ENCODE data around the gene PARD3.

PARD3 gene

DNA sequence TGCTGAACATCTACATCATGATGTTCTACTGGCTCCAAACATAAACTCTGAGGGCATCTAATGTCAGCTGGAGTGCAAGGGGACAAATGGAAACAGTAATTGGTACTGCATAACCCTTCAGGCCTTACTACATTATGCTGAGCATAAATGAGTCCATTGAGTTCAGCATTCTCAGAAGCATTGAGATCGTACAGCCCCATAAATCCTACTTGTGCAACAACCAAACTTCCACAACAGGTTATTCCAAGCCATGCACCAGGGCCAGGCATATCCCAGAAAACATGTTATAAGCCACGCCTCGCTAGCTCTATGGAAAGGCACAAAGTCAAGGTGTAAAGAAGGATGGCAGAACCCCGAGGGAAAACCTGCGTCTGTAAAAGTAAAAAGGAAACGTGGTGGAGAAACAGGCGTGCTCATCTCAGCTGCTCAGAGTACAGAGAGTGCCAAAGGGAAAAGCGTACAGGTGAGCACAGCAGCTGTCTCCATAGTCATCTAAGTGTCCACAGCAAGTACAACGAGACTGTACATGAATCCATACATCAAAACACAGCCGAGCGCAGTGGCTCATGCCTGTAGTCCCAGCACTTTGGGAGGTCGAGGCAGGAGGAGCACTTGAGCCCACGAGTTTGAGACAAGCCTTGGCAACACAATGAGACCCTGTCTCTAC, 124.6 kb downstream of the PARD3 start:
- no peak for DNase-seq (ENCODE audit: low read depth in 2 of 2)

DNA sequence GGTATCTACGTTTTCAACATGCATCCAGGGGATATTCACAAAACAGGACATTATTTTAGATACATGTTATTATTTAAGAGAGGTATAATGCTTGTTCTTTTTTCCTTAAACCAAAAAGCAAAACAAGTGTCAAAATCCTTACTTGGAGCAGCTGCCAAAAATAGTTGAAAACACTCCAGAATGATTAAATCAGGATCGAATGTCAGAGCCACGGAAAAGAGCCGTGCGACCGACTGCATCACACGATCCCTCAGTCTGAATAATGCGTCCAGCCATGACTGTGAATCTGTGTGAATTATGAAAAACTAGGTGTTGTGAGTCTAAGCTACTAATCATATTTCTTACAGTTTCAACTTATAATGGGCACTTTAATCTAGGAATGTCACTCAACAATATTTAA, 126.0 kb downstream of the PARD3 start:
- no peak for DNase-seq (ENCODE audit: low read depth in 2 of 2)

DNA sequence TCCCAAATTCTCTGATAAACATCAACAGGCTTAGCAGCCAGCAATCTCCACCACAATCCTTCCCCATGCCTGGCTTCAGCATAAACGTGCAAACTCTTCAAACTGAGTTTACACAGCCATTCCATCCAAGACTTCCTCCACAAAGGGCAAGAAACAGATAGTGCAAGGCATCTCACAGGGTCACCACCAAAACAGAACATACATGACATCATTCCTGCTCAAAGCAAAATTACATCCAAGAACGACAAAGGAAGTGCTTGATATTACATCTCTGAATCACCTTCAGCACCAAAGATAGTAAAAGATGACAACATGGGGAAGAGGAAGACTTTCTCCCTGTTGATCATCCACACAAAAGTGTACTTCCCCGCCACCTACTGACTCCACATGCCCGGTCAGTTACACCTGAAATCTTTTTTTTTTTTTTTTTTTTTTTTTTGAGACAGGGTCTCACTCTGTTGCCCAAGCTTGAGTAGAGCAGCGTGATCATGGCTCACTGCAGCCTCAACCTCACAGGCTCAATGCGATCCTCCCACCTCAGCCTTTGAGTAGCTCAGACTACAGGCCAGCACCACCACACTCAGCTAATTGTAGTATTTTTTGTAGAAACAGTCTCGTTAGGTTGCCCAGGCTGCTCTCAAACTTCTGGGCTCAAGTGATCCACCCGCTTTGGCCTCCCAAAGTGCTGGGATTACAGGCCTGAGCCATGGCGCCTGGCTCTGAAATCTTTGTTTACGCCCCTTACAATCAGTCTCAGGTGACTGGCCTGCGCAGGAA, 127.5 kb downstream of the PARD3 start:
- no peak for DNase-seq (ENCODE audit: low read depth in 2 of 2)

DNA sequence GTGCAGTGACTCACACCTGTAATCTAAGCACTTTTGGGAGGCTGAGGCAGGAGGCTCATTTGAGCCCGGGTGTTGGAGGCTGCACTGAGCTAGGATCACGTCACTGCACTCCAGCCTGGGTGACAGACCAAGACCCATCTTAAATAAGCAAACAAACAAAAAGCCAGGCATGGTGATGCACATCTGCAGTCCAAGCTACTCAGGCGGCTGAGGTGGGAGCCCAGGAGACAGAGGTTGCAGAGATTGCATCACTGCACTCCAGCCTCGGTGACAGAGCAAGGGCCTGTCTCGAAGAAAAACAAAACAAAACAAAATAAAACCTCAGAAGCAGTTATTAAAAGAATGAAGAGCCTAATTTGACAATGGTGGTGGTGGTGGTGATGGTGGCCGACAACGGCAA, 132.5 kb downstream of the PARD3 start:
- no peak for DNase-seq (ENCODE audit: low read depth in 2 of 2)

DNA sequence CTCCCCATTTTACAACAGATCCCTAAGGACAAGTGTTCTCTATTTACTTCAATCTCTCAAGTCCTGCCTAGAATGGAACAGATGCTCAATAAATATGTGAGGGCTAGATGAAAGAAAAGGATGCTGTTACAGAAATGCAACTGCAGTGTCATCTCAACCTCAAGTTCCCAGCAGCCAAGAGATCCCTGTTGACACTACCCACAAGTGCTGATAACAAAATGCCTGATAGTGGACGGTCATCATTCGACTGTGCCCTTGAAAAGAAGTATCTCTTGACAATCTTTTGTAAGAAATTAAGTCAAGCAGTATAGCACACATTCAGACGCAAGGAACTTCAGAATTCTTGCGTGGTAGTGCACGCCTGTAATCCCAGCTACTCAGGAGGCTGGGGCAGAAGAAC, 133.2 kb downstream of the PARD3 start:
- DNase-seq (ENCODE audit: low read depth in 2 of 2), result no peak

DNA sequence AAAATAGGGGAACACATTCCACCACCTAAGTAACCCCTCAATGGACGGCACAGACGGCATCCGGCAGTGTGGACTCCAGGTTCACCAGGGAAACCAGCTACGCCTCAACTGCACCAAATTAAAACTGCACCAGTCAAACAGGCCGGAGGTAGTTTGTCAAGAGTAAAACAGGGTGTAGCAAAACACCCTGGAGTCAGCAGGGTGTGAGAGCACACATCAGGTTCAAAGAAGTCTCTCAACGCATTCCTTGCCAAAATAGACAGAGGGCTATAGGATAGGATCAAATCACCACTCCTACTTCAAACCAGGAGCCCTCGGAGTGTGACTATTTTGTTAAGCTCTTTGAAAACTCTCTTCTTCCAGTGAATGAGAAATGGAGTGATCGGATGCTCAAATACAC, 135.9 kb downstream of the PARD3 start:
- no peak for DNase-seq (ENCODE audit: low read depth in 2 of 2)

DNA sequence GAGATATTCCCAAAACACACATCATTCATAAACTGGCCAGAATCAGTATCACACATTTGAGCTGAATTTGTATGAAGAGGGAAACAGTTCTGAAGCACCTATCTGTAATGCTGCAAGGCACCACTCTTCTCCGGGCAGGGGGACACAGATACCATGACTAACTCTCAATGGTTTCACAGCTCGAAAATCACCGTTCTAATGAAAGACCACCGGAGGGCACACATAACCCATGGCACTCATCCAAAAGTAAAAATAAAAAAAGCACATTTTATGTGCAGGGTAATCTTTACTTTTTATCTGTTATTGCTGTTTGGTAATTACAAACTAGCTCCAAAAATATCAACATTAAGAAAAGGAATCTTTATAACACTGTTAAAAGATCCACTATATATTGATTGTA, 137.5 kb downstream of the PARD3 start:
- no peak for DNase-seq (ENCODE audit: low read depth in 2 of 2)

DNA sequence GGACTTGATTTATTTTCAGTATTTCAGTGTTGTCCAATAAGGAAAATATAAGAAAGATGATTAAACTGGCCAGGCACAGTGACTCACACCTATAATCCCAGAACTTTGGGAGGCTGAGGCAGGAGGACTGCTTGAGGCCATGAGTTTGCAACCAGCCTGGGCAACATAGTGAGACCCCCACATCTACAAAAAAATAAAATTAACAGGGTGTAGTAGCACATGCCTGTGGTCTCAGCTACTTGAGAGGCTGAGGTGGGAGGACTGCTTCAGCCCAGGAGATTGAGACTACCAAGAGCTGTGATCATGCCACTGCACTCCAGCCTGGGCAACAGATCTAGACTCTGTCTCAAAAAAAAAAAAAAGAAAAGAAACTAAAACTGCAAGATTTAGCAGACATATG, 138.0 kb downstream of the PARD3 start:
- DNase-seq (ENCODE audit: low read depth in 2 of 2), result no peak

DNA sequence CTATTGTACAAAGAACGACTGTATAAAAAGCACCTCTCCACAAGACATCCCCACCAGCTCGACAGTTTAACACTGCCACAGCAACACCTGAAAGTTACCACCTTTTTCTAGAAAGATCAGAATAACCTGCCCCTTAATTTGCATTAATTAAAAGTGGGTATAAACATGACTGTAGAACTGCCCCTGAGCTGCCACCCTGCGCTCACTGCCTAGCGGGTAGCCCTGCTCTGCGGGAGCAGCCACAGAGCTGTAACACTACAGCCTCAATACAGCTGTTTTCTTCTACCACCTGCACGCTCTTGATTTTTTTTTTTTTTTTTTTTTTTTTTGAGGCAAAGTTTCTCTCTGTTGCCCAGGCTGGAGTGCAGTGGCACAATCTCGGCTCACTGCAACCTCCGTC, 140.9 kb downstream of the PARD3 start:
- no peak for DNase-seq (ENCODE audit: low read depth in 2 of 2)

DNA sequence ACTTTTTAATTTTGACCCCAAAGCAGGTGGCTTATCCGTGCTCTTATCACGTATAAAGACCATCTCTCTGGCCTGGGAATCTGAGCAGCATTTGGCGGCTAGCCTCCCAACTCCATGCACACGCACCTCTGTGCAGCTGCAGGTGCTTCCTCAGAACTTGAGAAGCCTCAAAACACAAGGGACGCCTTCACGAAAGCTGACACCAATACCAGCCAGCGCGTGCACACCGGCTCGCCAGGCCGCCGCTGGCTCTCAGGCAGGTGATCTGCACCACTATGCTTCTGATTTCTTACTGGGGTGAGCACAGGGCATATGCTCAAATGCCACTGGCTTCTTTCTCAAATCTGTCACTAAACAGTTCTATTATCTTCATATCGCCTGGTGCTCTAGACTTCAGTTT, 145.0 kb downstream of the PARD3 start:
- no peak for DNase-seq (ENCODE audit: low read depth in 2 of 2)

DNA sequence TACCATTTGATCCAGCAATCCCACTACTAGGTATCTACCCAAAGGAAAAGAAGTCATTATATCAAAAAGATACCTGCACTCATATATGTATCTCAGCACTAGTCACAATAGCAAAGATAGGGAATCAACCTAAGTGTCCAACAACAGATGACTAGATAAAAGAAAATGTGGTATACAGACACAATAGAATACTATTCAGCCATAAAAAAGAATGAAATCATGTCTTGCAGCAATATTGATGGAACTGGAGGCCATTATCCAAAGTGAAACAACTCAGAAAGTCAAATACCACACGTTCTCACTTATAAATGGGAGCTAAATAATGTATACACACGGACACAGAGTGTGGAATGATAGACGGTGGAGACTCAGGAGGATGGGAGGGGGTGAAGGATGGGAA, 146.0 kb downstream of the PARD3 start:
- no peak for DNase-seq (ENCODE audit: low read depth in 2 of 2)

DNA sequence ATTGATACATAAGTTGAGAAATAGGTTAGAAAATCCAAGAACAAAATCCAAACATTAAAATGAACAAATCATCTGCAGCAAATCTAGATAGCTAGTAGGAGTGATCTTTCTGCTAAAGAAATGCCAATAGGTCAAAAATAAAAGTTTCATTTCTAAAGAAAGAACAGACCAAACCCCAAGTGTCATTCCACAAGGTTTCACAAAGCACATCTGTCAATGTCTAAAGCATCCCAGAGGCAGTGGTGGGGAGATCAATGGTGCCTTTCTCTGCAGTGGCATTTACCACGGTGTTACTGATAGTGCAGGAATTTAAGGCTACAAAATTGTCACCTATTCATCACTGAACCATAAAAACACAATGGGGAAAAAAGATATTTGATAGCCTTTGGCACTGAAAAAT, 147.9 kb downstream of the PARD3 start:
- DNase-seq (ENCODE audit: low read depth in 2 of 2), result no peak

DNA sequence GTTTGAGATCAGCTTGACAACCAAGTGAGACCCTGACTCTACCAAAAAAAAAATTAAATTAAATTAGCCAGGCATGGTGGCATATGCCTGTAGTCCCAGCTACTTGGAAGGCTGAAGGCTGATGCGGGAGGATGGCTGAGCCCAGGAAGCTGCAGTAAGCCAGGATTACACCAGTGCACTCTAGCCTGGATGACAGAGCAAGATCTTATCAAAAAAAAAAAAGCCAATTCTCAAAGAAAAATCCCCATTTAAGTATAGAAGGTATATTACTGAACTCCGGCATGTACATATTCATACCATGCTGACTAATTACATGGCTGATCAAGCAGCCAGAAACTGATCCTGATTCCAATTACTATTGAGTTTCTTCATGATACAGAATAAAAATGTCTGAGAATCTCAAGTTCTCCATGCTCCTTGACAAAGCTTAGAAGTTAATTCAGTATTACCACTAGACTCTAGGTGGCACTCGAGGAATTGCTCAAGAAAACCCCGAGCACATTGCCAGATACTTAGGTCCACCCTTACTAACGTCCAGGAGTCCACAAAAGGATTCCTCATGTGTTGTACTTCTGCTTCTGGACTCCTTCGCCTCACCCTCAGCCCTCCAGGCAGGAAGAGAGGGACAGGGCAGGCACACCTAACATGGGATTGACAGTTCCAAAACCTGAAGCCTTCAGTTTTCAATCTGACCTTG, 148.9 kb downstream of the PARD3 start:
- DNase-seq (ENCODE audit: low read depth in 2 of 2), result no peak

DNA sequence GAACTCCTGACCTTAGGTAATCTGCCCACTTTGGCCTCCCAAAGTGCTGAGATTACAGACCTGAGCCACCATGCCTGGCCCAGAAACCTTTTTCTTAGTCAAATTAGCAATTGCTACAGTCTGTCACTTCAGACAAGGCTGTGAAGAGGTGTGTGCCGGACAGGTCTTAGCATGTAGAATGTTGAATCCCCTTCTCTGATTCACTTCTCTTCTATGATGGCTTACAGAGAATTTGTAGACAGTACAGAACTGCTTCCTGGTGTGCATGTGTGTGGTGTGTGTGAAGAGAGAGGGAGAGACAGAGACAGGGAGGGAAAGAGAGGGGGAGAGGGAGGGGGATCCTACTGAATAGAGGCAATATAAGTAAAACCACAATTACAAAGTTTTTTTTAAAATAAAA, 150.4 kb downstream of the PARD3 start:
- no peak for DNase-seq (ENCODE audit: low read depth in 2 of 2)

DNA sequence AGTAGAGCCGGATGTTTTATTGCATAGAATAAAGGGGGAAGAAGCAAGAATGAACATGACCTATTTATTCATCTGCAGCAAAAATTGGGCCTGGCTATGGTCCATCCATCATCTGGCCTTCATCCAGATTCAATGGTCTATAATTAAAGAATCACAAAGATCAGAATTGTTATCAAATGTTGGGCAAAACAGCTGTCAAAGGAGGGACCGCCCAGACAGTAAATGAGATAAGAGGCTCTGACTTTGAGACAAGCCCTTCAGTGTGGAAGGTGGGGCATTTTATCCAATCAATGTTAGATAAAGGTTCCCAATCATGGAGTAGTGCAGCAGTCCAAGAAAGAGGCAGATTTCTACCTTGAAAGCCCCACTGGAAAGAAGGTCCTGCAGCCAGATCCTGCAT, 153.5 kb downstream of the PARD3 start:
- DNase-seq (ENCODE audit: low read depth in 2 of 2), result no peak

DNA sequence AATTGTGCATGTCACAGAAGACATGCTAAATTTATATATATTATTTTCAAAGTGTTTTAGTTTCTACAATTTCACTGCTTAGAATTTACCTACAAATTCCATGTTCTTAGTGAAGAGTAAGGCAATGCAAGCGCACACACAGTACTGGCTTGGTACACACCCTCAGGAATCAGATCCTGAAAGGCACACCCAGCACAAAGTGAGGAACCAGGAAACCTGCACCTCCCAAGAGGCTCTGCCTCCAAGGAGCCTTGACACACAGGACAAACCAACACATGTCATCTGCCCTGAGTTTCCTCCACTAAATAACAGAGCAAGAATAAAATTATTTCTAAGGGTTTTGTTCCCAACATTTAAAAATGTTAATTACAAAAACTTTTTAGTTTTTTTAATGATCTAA, 156.2 kb downstream of the PARD3 start:
- DNase-seq (ENCODE audit: low read depth in 2 of 2), result no peak

DNA sequence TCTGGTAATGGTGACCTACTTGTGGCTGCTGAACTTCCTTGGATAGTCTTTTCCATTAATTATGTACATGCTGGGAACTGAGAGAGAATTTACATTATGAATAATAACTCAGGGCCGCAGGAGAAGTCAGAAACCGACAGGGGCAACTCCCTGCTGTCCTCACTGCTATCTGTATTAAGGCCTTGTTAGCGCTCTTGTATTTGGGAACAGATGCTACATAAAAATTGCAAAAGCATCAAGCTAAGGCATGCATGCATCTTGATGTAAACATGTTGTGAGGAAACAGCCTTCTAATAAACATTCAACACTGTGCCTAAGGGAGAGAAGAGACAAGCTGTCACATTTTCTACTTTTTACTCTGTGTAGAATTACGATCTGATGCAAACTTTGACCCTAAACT, 158.4 kb downstream of the PARD3 start:
- DNase-seq (ENCODE audit: low read depth in 2 of 2), result no peak

DNA sequence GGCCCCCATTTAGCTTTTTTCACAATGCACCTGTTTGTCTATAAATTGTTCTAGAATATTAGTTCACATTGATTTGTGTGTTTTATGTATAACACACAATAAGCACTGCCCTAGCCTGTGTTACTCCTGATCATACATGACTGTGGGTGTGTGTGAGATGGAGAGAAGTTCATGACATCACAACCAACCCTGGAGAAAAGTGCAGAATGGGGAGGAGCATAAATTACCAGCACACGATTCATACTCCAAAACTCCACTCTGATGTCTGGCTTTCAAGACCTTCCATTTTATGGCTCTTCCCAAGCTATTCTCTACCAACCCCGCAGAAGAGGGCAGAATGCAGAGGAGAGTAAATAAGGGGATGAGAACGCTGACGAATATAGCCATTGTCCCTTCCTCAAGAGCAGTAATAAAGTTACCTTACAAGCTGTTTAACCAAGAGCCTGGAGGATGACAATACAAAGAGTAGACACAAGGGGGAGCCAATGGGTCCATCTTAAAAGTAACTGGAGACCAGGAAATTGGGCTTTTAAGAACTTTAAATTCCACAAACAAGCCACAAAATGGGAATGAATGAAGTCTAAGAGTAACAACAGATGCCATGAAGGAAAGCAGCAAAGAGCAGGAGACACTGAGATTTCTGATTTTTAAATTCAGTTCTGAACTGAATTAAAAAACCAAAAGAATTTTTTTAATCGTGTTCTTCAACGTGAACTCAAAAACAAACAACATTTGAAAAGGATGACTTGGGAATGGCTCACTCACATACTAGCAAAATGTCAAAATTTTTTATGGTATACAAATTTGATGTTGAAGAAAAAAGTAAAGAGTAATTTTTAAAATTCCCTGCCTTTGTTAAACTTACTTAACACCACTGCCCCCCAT, 159.6 kb downstream of the PARD3 start:
- no peak for DNase-seq (ENCODE audit: low read depth in 2 of 2)

DNA sequence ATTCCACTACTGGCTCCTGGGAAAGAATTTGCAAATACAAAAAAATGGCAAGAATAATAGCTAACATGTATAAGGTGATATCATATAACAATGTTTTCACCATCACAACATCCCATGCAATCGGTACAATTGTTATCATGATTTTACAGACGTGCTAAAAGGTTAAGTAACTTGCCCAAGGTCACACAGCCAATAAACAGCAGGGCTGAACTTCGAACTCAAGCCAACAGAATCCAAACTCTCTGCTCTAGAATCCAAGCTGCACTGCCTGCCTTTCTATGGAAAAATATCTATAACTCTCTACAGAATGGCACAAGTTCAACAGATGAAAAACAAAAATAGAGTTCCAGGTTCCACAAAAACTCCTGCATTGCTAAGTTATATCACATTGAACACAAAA, 160.9 kb downstream of the PARD3 start:
- DNase-seq (ENCODE audit: low read depth in 2 of 2), result no peak

DNA sequence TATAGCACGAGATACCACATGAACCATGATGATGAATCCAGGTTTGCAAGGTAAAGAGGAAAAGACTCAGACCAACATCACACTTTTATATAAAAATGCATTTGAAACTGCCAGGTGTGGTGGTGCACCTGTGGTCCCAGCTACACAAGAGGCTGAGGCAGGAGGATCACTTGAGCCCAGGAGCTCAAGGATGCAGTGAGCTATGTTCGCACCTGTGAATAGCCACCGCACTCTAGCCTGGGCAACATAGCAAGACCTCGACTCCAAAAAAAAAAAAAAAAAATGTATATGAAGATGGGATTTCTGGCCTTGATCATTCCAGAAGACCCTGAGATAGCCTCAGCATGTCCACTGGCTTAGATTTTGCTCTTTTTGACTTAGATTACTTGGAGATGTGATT, 161.6 kb downstream of the PARD3 start:
- DNase-seq (ENCODE audit: low read depth in 2 of 2), result no peak

DNA sequence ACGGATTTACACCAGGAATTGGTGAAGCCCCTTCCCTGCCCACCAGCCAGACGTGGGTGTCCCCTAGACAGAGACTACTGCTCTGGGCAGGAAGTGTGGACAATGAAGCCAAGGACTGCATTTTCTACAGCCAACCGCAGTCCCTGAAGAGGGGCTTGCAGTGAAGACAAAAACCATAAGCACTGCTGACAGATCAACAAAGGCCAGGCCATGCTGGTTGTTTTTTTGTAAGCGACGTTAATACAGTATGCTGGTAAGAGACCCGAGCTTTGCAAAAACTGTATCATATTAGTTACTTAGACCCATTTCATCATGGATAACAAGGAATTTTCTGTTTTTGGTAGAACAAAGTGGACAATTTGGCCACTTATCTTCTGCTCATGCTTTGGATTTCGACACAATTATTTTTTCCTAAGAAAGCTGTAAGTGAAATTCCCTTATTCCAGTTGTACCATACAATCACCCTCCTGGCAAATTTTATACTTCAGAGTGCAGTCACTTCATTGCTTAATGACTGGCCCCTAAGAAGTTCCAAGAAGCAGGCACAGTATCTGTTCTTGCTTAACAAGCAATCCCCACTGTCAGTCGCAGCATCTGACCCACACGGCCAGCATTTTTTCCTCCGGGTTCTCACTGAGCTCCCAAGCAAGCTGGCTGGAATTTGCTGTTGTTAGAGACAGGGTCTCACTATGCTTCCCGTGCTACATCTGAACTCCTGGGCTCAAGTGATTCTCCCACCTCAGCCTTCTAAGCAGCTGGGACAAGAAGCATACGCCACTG, 163.5 kb downstream of the PARD3 start:
- no peak for DNase-seq (ENCODE audit: low read depth in 2 of 2)
